Upper lobe of left lung (tissue), 4 donors: ENCODE results near the gene MSH3.

ENCODE experiments used
- CTCF ChIP-seq, 6 experiments: fragments of 450-650 bp in 4 of 6; fragments of 200-600 bp in 2 of 6; sonication (generic) in 2 of 6; IDR thresholded peaks; one replicate each; pipeline ENCODE4 v1.5.1; 2016 to 2019; ENCODE audit warnings: antibody characterized with exemption in 6 of 6
- EP300 ChIP-seq, 4 donors: sonication (generic); formaldehyde crosslinking; IDR thresholded peaks; one replicate each; pipeline ENCODE4 v1.5.1; 2017; ENCODE audit warnings: antibody characterized with exemption in 4 of 4, control low read depth in 2 of 4
- POLR2A ChIP-seq, 4 donors: fragments of 450-650 bp; IDR thresholded peaks; one replicate each; pipeline ENCODE4 v1.5.1; 2016 to 2017; ENCODE audit warnings: antibody characterized with exemption in 4 of 4, mild to moderate bottlenecking in 2 of 4

- TF ChIP-seq EP300 (IDR thresholded peaks at IDR 0.05) (no peak), CTCF (IDR thresholded peaks at IDR 0.05) (no peak), POLR2A (IDR thresholded peaks at IDR 0.05) (no peak)
These were observed 42.6 kb downstream of the MSH3 start for GRCh38 chr5:80697100-80697499.
